Hematopoietic multipotent progenitor cell (in vitro differentiated cells): Measurements from ENCODE around the gene SFXN2. TPM values are rescaled to one million over a fixed set of nuclear protein-coding genes. Genes with fewer than 3 reads are reported as not detected.

Source experiments
- DNase-seq, 3 donors: peaks; one replicate each; pipeline ENCODE4 v3.0.0-alpha.2; 2011 to 2015; ENCODE audit warnings: low read depth in 2 of 3, low spot score in 2 of 3
- total RNA-seq: library from RNA; depleted of rRNA; stranded (reverse); fragments of >200 nt; gene quantifications from one replicate; pipeline ENCODE4 v1.2.3, GENCODE V29; 2012

SFXN2 gene, protein sequence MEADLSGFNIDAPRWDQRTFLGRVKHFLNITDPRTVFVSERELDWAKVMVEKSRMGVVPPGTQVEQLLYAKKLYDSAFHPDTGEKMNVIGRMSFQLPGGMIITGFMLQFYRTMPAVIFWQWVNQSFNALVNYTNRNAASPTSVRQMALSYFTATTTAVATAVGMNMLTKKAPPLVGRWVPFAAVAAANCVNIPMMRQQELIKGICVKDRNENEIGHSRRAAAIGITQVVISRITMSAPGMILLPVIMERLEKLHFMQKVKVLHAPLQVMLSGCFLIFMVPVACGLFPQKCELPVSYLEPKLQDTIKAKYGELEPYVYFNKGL
- total RNA-seq: 14.5 TPM

DNA sequence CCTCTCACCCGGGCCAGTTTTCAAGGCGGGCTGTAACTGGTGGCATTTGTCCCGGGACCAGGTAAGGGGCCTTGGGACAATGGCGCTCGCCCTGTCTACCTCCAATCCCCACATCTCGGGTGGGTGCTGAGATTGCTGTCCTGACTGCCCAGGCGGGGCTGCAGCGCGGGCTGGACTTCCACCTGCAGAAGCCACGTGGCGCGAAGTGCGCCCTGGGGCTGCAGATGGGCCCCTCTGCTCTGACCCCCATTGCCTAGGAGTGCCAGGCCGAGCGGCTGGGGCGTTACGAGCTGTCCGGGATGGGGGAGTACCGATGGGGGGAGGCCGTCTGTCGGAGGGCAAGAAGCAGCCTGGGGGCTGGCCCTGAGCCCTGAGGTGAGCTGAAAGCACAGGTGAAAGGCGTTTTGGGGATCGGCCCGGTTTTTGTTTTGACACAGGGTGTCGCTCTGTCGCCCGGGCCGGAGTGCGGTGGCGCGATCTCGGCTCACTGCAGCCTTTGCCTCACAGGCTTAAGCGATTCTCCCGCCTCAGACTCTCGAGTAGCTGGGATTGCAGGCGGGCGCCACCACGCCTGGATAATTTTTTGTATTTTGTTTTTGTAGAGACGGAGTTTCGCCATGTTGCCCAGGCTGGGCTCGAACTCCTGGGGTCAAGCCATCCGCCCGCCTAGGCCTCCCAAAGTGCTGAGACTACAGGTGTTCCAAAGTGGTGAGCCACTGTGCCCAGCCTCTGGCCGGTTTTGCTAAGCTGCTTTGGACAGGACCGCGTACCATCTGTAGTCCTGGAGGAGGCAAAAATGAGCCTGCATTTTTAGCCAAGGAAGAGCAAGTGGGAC, at the start of gene SFXN2:
Gene SFXN2, plus strand, starts transcription at position 16 of the 835 bp plus-strand sequence. CDS start 12,001 bp downstream, outside the sequence.
- DNase-seq: peak; percentile 20 to 32 (median 26)

DNA sequence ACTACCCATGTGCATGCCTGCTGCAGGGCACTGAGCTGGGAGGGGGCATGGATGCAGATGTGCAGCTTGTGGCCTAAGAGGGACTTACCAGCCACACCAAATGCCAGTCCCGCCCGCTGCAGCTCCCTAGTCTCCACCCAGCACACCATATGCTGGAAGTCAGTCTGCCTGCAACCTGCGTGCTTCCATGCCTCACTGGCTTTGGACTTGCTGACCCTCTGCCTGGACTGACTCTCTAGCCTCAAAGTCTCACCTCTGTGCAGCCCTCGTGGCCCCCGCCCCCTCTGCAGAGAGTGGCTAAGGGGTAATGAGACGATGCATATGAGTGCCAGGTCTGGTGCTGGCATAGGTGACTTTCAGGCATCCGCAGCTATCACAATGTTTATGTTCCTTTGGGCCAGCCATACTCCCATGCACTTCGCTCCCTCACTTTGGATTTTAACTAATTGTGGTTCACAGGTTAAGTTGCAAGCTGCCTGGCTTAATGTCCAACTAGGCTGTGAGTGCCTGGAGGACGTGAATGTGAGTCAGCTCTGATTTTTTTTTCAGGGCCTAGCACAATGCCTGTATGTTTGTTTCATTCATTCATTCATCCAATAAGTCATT, 48.4 kb upstream of the SFXN2 start:
- no peak for DNase-seq

DNA sequence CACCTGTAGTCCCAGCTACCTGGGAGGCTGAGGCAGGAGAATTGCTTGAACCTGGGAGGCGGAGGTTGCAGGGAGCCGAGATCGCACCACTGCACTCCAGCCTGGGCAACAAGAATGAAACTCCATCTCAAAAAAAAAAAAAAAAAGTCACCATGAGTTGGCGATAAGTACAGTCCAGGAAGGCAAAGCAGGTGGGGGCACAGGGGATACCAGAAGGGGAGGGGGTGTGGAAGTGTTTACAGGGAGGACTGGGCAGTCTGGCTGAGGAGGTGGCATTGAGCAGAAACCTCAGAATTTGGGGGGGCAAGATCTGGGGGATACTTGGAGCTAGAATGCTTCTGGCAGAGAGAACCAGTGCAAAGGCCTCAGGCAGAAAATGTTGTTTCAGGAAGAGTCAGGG, 47.0 kb upstream of the SFXN2 start:
- peak in 1 of 3 donors; percentile 41 for DNase-seq

DNA sequence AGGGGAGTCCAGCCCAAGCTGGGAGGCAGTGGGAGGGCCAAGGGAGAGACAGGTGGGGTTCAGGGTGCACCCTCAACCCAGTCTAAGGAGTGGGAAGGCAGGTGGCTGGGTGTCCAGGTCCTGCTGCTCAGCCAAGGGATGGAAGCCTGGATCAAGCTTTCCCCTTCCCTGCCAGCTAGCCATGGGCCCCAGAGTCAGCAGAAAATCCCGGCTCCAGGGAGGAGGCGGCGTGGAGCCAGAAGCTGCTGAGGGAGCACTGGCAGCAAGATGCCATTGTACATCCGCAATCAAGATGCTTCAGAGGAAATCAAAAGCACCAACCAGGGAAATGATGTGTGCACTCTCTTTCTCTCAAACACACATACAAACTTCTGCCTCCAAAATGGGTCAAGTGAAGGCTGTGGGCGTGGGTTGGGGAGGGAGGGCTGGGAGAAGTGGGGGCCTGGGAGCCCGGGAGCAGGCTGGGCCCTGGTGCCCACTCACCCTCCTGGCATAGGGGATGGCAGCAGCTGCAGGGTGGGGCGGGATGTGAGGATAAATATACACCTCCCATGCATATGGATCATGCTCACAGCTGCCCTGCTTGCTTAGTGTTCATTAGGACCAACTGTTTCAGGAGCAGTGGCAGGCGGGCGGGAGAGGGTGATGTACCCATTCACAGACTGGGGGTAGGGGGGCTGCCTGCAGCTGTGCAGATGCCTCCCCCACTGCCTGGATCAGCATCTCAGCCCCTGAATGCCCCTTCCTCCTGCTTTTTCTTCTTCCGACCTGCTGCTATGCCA, 45.9 kb upstream of the SFXN2 start:
- no peak for DNase-seq

DNA sequence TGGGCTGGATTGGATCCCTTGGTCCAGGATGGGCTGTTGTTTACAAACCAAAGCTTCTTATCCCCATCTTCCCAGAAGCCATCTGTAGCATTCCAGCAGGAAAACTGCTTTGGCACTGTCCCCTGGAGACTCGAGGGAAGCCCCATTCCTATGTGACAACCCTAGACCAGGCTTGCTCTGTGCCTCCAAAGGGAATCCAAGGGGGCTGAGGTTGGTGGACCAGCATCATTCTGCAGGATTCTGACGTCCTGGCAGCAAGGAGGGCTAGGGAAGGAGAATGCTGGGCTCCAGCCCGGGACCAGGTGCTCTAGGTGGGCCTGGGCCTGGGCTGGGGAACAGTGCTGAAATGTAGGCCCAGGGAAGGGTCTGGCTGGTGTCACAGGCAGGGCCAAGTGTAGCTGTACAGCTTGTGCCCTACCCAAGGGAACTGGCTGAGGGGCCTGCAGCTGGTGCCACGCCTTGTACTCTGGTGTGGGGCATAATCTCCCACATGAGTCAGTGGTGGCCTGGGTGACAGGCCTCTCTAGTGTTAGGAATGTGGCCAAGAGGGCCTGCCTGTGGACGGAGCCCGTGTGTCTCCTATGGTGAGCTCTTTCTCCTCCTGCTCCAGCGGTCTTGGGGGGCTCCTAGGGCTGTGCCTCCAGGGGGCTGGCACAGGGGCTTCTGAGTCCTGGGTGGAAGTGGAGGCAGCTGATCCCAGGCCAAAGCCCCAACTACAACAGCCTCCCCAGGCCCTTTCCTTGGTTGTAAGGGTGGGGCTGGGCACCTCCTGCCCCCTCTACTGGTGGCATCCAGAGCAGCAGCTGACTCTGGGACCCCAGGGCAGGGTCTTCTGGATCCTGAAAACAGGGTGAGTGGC, 45.0 kb upstream of the SFXN2 start:
- DNase-seq: no peak

DNA sequence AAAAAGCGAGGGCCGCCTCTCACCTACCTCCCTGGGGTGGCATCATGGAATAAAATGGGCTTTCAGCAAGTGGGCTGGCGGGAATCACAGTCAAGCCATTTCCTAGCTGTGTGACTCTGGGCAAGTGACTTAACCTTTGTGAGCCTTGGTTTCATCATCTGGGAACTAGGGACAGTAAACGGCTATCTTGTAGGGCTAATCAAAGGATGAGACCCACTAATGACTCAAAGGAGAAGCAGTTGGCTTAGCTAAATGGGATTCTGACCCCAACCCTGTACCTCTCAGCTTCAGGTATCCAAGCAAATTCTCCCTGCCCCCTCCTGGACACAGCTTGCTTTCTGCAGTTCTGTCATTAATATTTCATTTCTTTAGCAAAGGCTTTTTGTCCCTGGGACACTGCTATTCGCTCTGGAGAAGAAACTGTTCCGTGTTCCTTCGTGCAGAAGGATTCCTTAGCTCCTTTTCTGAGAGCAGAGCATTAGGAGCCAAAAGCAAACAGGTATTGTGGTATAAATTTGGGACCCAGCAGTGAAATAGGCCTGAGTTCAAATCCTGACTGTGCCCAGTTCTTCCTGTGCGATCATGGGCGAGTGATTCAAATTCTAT, 44.3 kb upstream of the SFXN2 start:
- DNase-seq: no peak

DNA sequence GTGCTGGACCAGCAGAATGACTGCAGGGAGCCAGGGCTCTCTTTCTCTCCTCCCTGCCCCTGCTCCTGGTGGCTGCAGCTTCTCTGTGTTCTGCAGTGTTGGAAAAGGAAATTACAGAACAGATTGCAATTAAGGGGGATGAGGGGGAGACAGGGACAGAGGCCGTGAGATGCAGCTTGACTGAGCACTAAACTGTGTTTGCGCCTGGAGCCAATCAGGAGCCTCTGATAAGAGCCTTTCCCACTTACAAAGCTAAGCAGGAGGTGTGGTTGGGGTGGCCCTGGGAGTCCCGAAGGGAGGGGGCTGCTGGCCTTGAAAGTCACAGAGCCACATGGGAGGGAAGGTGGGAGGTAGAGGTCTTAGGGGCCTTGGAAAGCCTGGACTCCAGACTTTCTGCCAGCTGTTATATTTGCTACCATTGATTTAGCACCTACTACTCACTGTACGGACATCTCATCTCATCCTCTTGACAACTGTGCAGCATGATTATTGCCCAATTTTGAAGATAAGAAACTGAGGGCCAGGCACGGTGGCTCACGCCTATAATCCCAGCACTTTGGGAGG, 43.5 kb upstream of the SFXN2 start:
- no peak for DNase-seq

DNA sequence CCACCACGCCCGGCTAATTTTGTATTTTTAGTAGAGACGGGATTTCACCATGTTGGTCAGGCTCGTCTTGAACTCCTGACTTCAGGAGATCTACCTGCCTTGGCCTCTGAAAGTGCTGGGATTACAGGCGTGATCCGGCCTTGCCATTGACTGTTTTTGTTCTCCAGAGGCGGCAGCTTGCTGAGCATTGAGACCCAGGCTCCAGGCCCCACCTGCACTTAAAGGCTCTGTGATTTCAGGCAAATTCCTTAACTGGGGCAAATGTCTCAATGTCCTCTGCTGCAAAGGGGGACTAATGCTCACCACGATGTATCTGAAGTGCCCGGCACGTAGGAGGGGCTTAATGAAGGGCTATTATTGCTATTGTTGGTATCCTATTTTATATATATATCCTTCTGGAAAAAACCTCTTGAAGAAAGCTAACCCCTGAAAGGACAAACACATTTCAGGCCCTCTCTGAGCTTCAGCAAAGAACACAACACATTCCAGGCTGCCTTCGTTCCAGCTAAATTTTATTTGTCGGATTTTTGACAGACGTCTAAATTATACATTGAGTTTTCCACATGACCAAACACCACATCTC, 41.1 kb upstream of the SFXN2 start:
- no peak for DNase-seq

DNA sequence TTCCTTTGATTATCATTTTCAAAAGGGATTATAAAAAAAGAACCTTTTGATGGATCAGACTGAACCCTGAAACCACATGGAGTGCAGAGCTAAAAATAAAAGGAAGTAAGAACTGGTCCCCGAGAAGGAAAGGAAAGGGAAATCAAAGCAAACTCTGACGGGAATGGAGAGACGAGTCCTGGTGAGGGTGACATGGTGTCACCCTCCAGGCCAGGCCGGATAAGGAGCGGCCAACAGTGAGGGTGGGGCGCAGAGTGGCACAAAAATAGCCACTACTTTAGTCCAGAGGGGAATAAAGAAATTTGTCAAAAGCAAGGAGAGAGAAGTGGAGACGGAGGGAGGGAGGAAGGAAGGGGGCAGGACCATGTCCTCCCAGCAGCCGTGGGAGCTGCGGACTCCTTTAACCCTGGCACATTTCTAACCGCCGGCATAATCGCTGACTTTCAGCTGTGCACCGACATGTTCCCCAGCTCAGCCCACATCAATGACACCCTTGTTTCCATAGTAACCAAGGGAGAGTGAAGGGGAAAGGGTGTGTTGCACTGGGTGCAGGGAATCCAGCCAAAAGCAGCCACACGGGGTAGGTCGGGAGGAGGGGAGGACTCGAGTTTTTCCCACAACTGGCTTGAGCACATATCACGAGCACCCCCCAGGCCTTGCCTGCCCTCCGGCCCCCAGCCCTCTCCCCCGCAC, 40.5 kb upstream of the SFXN2 start:
- DNase-seq: peak; percentile 59 to 94 (median 84)

DNA sequence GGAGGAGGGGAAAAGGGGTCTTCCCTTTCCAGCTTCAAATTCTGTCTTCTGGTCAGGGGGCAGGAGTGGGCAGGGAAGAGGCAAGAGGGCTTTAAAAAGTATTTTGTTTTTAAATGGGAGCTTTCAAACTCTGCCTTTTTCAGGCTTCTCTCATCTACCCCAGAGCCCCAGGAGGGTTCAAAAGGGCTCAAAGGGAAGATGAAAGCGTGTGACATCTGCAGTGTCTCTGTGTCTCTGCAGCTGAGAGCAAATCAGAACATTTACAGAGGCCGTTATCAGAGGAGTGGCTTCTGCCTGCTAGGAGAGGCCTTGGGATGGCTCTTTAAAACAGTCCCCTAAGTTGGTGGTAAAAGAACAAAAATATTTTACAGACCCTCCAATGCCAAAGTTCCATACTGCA, 39.9 kb upstream of the SFXN2 start:
- no peak for DNase-seq

DNA sequence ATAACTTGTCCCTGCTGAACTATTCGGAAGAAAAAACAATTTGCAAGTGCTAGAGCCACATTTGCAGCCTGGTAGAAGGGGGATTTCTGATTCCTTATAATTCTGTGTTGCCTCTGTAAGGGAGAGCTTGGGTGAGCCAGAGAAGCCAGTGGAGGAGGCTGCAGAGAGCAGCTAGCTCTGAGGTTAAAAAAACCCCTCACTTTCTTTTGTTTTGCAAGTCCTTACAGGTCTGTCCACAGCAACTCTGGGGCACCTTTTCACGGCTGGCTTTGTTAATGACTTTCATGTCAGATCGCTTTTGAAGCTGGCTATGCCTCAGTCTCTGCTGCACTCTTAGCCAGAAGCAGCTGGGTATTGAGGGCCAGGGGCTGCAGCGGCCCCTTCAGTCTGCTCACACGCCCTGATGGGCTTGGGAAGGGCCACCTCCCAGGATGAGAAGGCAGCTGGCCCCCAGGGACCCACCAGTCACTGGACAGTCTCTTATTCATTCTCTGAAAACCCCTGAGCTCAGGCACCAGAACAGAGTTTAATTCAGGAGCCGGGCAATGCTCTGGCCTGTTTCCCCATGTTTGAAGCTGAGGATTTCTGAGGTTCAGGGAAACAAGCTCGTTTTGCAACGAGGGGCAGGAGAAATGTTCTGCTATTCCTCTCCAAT, 39.3 kb upstream of the SFXN2 start:
- no peak for DNase-seq

DNA sequence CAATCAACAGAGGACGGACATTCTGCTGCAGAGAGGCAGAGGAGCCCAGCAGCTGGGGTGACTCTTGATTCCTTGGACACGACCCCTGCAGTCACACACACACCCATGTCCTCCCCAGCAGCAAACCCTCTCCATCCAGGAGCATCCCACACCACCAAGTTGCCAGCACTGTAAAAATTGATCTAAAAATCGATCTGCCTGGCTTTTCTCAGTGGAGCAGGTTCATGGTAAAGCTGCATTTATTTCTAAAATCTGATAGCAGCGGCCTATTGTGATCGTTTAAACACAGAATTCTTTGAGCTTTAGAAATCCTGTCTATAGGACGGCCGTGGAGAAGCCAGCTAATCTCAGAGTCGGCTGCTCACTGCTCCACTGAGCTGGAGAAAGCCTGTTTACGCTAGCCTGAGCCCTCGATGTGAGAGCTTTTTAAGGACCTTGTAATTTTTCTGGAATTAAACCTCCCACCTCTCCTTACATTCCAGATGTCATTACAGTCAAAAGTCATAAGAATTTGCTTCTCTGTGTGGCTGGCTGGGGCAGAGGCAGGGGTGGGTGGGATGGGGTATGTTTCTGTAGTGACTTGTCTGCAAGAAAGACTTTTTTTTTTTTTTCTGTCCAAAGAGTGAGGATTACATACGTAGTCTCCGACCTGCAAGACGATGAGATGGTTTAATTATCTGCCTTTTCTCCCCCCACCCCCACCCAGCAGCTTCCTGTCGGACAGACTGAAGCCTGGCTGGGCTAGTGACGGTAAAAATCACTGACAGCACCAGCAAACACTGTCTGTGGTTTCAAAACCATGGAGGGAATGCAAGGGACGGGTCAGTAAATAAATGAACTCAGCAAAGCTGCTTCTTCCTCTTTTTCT, 38.5 kb upstream of the SFXN2 start:
- DNase-seq: peak in 2 of 3 donors; percentile 59

DNA sequence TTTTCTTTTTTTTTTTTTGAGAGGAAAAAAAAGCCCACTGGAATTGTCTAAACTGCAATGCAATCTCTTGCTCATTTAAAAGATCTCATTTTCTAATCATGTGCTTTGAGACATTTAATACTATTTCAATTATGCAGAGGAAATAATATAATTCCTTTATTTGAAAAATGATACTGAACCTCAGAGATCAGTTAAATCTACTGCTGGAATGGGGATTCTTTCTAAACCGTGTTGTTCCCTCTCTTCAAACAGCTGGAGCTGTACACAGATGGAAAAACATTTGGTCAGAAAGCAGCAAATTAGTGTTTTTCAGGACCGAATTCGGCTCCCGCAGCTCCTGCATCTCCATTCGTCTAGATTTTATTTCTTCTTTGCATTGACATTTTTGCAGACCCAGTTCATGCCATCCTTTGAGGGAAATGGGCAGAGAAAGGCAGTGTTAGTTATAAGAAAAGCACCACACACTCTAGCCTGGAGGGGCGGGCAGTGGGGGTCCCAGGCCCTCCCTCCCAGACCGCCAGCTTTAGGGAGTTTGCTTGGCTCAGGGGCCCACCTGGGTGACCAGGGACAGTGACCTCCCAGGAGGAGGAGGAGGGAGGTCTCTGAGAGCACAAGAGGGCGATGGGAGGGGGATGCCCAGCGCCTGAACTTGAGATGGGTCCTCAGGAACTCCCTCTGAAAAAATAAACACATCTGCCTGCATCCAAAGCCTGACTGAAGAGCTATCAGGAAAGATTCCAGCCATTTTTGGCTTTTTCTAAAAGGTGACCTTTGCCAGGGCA, 37.7 kb upstream of the SFXN2 start:
- DNase-seq: no peak

DNA sequence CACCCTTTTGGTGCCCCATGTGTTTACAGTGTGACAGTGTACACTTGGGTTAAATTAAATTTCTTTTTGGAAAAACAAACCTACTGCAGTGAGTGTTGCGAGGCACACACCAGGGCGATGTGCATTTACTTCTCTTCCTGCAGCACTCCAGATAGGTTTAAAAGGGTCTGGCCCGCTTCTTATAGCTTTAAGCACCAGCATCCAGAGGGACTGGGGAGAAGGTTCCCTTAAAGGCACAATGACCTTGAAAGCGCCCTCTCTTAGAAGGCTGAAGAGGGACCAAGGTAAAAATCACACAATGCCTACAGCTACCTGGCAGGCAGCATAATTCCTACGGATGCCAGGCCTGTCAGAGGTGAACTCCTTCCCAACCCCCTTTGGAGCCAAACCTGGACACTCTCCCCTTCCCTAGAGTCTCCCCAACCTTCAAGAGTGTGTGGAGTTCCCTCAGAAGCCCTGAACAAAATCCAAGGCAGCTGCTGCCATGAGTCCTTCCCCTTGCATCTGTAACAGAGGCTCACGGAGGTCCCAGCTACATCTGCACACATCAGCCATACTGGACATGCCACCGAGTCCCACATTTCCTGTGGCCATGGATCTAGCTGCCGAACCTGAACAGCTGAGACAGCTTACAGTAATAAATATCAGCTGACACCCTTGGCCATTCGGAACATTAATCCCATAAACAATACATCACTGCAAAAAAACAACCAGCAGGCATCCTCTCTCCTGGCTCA, 36.9 kb upstream of the SFXN2 start:
- no peak for DNase-seq

DNA sequence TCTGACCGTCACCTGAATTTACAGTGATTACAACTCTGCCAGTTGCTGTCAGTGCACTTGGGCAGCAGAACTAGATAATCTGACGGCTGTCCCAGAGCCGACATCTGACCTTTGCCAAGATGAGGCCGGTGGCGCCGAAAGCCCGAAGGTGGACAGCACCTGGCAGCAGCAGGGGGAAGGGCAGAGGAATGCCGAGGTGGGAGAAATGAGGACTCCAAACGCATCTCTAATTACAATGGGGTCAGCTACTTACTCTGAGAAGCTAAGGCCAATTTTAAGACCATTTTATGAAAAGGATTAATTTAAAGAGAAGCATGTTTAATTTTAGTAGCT, 36.4 kb upstream of the SFXN2 start:
- DNase-seq: no peak
